ENCODE data around the gene OAS3.
A peak's percentile ranks its signal among the peaks of the same experiment; 100 is the strongest.
"Not testable (repeated sequence)": the region's sequence is repeated elsewhere in the genome, so short reads cannot be mapped to it uniquely, and the experiment has no call there.

OAS3 gene

DNA sequence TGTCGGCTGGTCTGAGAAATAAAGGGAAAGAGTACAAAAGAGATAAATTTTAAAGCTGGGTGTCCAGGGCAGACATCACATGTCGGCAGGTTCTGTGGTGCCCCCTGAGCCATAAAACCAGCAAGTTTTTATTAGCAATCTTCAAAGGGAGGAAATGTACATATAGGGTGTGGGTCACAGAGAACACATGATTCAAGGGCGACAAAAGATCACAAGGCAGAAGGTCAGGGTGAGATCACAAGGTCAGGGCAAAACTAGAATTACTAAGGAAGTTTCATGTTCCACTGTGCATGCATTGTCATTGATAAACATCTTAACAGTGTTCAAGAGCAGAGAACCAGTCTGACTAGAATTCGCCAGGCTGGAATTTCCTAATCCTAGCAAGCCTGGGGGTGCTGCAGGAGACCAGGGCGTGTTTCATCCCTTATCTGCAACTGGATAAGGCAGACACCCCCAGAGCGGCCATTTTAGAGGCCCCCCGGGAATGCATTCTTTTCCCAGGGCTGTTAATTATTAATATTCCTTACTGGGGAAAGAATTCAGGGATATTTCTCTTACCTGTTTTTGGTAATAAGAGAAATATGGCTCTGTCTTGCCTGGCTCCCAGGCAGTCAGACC lies 11.7 kb upstream of the OAS3 start:
- DNase-seq = not testable (repeated sequence)

DNA sequence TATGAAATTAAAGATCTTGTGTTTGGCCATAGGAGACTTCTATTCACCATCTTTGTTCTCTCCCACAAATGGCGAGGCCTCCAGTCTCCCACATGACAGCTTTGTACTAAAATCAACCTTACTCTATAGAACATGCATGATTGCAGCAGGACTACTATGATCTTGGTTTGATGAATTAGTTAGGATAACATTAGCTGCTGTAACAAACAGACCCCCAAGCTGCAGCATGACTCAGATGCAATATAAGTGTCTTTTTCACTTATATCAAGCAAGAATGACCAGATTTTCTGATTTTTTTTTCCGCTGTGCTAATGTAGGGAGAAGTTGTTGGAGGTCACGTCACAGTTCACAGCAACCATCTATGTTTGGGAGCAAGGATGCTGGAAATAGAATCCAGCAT lies 10.8 kb upstream of the OAS3 start:
- no peak for DNase-seq

DNA sequence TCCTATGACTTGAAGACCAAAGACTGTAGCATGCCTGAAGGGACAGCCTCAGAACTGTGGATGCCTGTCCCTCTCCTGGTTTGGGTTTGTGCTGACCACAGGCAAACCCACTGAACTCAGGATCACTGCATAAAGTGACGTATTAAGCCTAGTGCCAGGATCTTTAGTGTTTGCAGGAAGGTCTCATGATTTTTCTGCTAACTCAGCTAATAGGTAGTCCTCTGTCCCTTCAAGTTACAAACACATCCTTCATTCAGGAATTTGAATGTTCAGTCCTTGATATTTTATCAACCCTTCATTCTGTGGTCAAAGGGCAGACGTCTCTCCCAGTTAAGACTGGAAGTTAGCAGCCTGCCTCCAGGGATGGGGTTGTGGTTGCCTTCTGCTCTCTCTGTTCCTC lies 10.3 kb upstream of the OAS3 start:
- no peak for DNase-seq

- DNase-seq = no peak
These were observed 9.3 kb upstream of the OAS3 start for GRCh38 chr12:112928978-112929377.

DNA sequence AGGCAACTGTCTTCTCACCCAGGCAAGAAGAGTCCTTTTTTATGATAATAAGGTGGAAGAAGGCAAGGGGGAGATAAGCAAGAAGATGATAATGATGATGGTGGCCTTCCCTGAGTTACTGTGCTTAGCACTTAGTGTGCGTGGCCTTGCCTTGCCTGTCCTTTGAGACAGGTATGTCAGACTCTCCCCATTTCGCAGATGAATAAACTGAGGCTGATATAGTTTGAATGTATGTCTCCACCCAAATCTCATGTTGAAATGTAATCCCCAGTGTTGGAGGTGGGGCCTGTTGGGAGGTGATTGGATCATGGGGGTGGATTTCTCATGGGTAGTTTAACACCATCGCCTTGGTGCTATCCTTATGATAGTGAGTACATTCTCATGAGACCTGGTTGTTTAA lies 8.6 kb upstream of the OAS3 start:
- DNase-seq = no peak

- DNase-seq = no peak
These were observed 7.9 kb upstream of the OAS3 start for GRCh38 chr12:112930350-112930749.

DNA sequence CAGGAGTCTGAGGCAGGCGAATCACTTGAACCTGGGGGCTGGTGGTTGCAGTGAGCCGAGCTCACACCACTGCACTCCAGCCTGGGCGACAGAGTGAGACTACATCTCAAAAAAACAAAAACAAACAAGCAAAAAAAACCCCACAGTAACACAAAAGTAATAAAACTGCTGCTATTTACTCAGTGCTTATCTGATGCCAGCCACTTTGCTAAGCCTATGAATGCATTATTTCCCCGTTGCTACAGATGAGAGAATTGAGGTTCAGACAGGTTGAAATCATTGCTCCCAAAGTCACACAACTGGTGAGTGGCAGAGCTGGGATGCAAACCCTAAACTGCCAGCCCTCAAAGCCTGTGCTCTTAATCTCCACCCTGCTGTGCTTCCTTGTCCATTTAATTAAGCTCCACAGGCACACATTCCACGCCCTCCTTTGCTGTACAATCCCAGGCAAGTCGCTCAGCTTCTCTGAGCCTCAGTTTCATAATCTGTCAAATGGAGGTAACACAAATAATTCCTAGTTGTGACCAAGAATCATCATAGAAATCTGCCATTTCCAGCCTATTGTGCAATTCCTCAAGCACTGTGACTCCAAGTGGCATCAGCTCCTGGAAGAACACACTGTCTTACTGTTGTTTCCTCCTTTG lies 5.7 kb upstream of the OAS3 start:
- DNase-seq = no peak

- no peak for DNase-seq
These were observed 5.2 kb upstream of the OAS3 start for GRCh38 chr12:112933129-112933505.

DNA sequence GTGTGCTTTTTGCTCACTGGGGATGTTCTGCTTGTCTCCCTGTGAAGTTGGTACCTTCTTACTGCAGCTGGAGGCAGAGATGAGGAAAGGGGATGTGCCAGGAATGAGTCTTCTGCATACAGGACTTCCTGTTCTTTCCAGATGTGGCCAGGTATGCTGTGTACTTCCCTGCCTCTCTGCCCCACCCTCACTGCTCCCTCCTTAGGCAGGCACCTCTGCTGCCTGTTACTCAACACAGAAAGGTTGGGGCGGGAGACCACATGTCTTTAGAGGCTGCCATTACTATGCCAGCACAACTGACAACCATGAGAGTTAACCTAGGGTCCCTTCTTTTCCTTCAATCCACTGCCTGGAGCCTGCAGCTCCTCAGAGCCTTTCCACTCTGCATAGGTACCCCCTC lies 2.0 kb upstream of the OAS3 start:
- peak; percentile 2 for DNase-seq

GRCh38 chr12:112936927-112937326 lies 1.3 kb upstream of the OAS3 start:
- no peak for DNase-seq

DNA sequence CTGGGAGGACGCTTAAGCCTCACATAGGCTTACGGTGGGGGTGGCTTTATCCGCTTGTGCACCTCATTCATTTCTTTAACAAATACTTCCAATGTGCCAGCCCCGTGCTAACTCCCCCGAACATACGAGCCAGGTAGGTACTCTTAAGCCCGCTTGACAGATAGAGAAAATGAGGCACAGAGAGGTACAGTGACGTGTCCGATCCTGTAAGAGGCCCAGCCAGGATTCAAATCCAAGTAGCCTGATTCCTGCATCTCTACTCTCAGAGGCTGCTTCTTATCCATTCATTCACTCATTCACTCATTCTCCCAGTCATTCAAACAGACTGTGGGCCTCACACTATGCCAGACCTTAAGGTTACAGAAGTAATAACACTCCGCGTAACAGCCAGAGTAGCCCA lies 477 bp downstream of the OAS3 start:
- no peak for DNase-seq

DNA sequence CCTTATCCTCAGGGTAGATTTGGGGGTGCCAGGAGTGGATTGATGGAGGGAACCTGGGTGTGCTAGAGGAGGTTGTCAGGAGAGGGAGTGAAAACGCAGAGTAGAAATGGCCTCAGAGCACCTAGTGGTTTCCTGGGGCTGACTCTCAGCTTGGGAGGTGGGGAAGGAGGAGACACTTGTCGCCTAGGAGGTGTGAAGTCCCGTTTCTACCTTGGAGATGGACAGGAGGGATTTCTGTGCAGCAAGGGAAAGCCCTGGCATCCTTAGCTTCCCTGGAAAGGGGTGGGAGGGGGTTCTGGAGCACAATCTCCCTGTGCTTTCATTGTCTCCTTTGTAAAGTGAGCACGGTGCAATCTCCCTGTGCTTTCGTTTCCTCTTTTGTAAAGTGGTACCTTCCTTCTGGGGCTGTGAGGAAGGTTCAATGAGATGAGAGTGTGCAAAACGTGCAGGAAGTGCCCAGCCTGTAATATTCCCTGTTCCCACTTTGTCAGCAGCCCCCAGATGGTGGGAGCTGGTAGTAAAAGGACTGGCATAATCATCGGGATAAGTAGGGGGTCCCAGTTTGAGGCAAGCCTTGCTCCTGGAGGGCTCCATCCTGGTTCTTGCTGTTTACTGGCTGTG lies 1.6 kb downstream of the OAS3 start:
- DNase-seq = no peak

DNA sequence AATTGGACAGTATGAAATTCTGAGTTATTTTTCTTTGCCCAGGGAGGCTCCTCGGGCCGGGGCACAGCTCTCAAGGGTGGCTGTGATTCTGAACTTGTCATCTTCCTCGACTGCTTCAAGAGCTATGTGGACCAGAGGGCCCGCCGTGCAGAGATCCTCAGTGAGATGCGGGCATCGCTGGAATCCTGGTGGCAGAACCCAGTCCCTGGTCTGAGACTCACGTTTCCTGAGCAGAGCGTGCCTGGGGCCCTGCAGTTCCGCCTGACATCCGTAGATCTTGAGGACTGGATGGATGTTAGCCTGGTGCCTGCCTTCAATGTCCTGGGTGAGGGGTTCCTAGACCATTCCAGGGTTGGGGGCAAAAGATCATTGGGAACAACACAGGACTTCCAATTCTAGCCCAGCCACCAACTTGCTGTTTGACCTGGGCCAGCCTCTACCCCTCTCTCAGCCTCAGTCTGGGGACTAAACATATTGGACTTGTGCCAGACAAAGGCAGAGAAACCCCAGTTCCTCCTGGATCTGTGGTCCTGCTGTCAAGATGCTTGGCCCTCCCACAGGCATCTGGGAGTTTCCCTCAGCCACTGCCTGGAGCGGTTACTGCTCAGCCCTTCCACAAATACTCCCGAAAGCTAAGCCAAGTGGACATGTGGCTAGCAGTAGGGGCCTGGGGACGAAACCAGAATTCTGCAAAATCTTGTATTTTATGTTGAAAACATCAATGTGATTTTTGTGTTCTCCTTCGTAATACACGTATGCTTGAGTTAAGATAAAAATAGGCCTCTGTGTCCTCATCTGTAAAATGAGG lies 3.5 kb downstream of the OAS3 start:
- no peak for DNase-seq

GRCh38 chr12:112942572-112942971 lies 4.3 kb downstream of the OAS3 start:
- no peak for DNase-seq

- DNase-seq = no peak
These were observed 5.9 kb downstream of the OAS3 start for GRCh38 chr12:112944024-112944690.

- DNase-seq = no peak
These were observed 7.2 kb downstream of the OAS3 start for GRCh38 chr12:112945515-112945914.

DNA sequence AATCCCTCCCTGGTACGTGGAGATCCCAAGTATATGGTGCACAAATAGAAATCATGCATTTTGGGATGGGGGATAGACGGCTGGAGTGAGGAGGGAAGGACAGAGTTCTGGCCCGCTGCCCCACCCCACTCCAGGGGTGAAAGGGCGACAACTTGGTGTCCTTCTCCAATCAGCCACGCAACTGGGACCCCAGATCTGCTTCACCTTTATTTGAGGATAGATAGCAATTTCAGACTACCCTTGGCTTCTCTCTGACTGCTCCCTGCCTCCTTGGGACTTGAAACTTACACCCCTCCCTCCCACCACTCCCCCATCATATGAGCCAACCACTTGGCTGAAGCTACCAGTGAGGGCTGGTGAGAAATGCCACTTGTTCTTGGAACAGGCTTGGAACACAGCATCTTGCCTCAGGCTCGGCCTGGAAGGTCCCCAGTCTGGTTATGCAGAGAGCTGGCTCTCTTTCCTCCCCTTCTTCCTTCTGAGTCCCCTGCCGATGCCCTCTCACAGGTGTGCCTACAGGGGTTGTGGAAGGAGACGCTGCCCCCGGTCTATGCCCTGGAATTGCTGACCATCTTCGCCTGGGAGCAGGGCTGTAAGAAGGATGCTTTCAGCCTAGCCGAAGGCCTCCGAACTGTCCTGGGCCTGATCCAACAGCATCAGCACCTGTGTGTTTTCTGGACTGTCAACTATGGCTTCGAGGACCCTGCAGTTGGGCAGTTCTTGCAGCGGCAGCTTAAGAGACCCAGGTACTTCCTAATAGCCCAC lies 8.1 kb downstream of the OAS3 start:
- DNase-seq = no peak

- no peak for DNase-seq
These were observed 9.0 kb downstream of the OAS3 start for GRCh38 chr12:112947314-112947713.

- DNase-seq = no peak
These were observed 9.5 kb downstream of the OAS3 start for GRCh38 chr12:112947761-112948160.

DNA sequence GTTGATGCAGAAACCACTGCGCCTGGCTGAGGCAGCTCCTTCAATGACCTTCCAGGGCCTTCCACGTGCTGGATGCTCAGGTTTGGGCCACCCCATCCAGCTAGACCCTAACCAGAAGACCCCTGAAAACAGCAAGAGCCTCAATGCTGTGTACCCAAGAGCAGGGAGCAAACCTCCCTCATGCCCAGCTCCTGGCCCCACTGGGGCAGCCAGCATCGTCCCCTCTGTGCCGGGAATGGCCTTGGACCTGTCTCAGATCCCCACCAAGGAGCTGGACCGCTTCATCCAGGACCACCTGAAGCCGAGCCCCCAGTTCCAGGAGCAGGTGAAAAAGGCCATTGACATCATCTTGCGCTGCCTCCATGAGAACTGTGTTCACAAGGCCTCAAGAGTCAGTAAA lies 10.5 kb downstream of the OAS3 start:
- no peak for DNase-seq

GRCh38 chr12:112950701-112951100 lies 12.4 kb downstream of the OAS3 start:
- no peak for DNase-seq

DNA sequence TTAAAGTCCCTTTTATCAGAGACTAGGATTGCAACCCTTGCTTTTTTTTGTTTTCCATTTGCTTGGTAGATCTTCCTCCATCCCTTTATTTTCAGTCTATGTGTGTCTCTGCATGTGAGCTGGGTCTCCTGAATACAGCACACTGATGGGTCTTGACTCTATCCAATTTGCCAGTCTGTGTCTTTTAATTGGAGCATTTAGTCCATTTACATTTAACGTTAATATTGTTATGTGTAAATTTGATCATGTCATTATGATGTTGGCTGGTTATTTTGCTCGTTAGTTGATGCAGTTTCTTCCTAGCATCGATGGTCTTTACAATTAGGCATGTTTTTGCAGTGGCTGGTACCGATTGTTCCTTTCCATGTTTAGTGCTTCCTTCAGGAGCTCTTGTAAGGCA lies 18.9 kb downstream of the OAS3 start:
- DNase-seq = not testable (repeated sequence)

GRCh38 chr12:112961074-112961473 lies 22.8 kb downstream of the OAS3 start:
- no peak for DNase-seq
